WTC11 (cell line): ENCODE measurements around the gene KCNMA1. TPM values are rescaled to one million over a fixed set of nuclear protein-coding genes. Genes with fewer than 3 reads are reported as not detected.

ENCODE experiments used
- ATAC-seq: fragments of 200-7000 bp; cut with Tn5 transposase; 2 replicates; pipeline ENCODE4 v1.10.0; 2021; ENCODE audit warnings: mild to moderate bottlenecking, moderate library complexity
- CTCF ChIA-PET: fragments of 300-600 bp; sonication (Branson Sonifier 250); formaldehyde crosslinking; loops from one replicate; lab custom pipeline; 2021; ENCODE audit warnings: antibody characterized with exemption; lab: Charles Lee
- POLR2A ChIA-PET: fragments of 350-600 bp; sonication (Branson Sonifier 250); formaldehyde crosslinking; loops from one replicate; lab custom pipeline; 2021; ENCODE audit warnings: antibody characterized with exemption; lab: Charles Lee
- DNase-seq: peaks from one replicate; pipeline ENCODE4 v3.0.0; 2021; ENCODE audit warnings: low spot score
- H3K27ac Mint-ChIP-seq: 2 replicates; pipeline ENCODE4 v1.8.0; 2021; ENCODE audit warnings: mixed read lengths
- H3K27me3 Mint-ChIP-seq: 2 replicates; pipeline ENCODE4 v1.8.0; 2021; ENCODE audit warnings: low read depth, mild to moderate bottlenecking, moderate library complexity, mixed read lengths
- H3K36me3 Mint-ChIP-seq: 2 replicates; pipeline ENCODE4 v1.8.0; 2021; ENCODE audit warnings: mixed read lengths
- H3K4me1 Mint-ChIP-seq: 2 replicates; pipeline ENCODE4 v1.8.0; 2022; ENCODE audit warnings: mixed read lengths
- H3K4me3 Mint-ChIP-seq: 2 replicates; pipeline ENCODE4 v1.8.0; 2021; ENCODE audit warnings: mild to moderate bottlenecking, moderate library complexity, mixed read lengths
- H3K9me3 Mint-ChIP-seq: 2 replicates; pipeline ENCODE4 v1.8.0; 2021; ENCODE audit warnings: mixed read lengths
- CBFB ChIP-seq: sonication (generic); formaldehyde crosslinking; IDR thresholded peaks from 2 replicates; pipeline ENCODE4 v1.8.1; 2022; ENCODE audit warnings: mild to moderate bottlenecking, low read depth, missing genetic modification reagents
- CREB1 ChIP-seq: sonication (generic); formaldehyde crosslinking; IDR thresholded peaks from 2 replicates; pipeline ENCODE4 v1.8.0; 2023; ENCODE audit warnings: mild to moderate bottlenecking, missing genetic modification reagents
- E2F5 ChIP-seq: sonication (generic); formaldehyde crosslinking; IDR thresholded peaks from 2 replicates; pipeline ENCODE4 v1.8.1; 2022; ENCODE audit warnings: mild to moderate bottlenecking, moderate library complexity, missing genetic modification reagents
- EMX1 ChIP-seq: fragments of 250-450 bp; sonication (Bioruptor Pico); IDR thresholded peaks from 2 replicates; pipeline ENCODE4 v1.8.0; 2021; ENCODE audit warnings: mild to moderate bottlenecking
- MXD4 ChIP-seq: fragments of 250-450 bp; sonication (Bioruptor Pico); IDR thresholded peaks from 2 replicates; pipeline ENCODE4 v1.8.0; 2021; ENCODE audit warnings: mild to moderate bottlenecking, moderate library complexity, borderline replicate concordance
- NR1H2 ChIP-seq: sonication (generic); formaldehyde crosslinking; IDR thresholded peaks from 2 replicates; pipeline ENCODE4 v1.9.0; 2021; ENCODE audit warnings: mild to moderate bottlenecking, moderate library complexity, missing genetic modification reagents
- NR3C1 ChIP-seq: sonication (generic); formaldehyde crosslinking; conservative IDR thresholded peaks from 2 replicates; pipeline ENCODE4 v1.8.1; 2023; ENCODE audit warnings: low read depth, mild to moderate bottlenecking, missing genetic modification reagents
- RELA ChIP-seq: sonication (generic); formaldehyde crosslinking; IDR thresholded peaks from 2 replicates; pipeline ENCODE4 v1.8.1; 2022; ENCODE audit warnings: missing genetic modification reagents, mild to moderate bottlenecking, borderline replicate concordance
- ZNF232 ChIP-seq: sonication (generic); formaldehyde crosslinking; IDR thresholded peaks from 2 replicates; pipeline ENCODE4 v1.8.0; 2022; ENCODE audit warnings: mild to moderate bottlenecking, missing genetic modification reagents
- ZNF281 ChIP-seq: sonication (generic); formaldehyde crosslinking; IDR thresholded peaks from 2 replicates; pipeline ENCODE4 v1.8.0; 2023; ENCODE audit warnings: mild to moderate bottlenecking, missing genetic modification reagents
- ZNF317 ChIP-seq: sonication (generic); formaldehyde crosslinking; IDR thresholded peaks from 2 replicates; pipeline ENCODE4 v1.8.1; 2023; ENCODE audit warnings: low read depth, mild to moderate bottlenecking, moderate library complexity, missing genetic modification reagents, borderline replicate concordance
- ZNF396 ChIP-seq: fragments of 250-450 bp; sonication (Bioruptor Pico); IDR thresholded peaks from 2 replicates; pipeline ENCODE4 v1.8.0; 2021; ENCODE audit warnings: mild to moderate bottlenecking, moderate library complexity, borderline replicate concordance
- total RNA-seq: library from RNA; stranded (reverse); gene quantifications from 3 replicates; pipeline ENCODE4 v1.2.3, GENCODE V29; 2021
- TF ChIP-seq, protein P1 (sequence below): sonication (generic); formaldehyde crosslinking; IDR thresholded peaks from 2 replicates; pipeline ENCODE4 v1.8.0; 2022; ENCODE audit warnings: mild to moderate bottlenecking, missing genetic modification reagents
- TF ChIP-seq, protein P2 (sequence below): sonication (generic); formaldehyde crosslinking; IDR thresholded peaks from 2 replicates; pipeline ENCODE4 v1.8.0; 2023; ENCODE audit warnings: missing genetic modification reagents
- TF ChIP-seq, protein P3 (sequence below): sonication (generic); formaldehyde crosslinking; IDR thresholded peaks from 2 replicates; pipeline ENCODE4 v1.8.1; 2022; ENCODE audit warnings: low read depth, missing genetic modification reagents, borderline replicate concordance
- TF ChIP-seq, protein P4 (sequence below): sonication (generic); formaldehyde crosslinking; IDR thresholded peaks from 2 replicates; pipeline ENCODE4 v1.8.1; 2023; ENCODE audit warnings: mild to moderate bottlenecking, moderate library complexity, missing genetic modification reagents

Gene KCNMA1
- total RNA-seq, 1 experiment from 2014 or later = 7.3 TPM

DNA sequence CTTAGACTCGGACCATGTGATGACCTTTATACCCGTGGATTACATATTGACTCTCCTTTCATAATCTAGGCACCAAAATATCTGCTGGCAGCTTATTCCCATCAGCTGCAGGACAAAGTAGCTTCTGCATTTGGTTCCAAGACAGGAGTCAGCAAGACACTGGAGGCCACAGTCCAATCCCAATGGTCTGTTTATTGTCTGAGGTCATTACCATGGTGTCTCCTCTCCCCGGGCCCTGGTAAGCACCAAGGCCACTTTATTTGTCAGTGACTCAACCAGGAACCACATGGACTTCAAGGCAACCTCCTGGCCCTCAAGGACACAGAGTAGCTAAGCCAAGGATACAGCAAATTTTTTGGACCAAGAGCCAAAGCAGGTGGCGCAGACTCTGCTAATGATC is 36.1 kb downstream of the KCNMA1 start:
- no peak for TF ChIP-seq RELA (CRISPR knock-in tag)
- TF ChIP-seq, protein P1, sequence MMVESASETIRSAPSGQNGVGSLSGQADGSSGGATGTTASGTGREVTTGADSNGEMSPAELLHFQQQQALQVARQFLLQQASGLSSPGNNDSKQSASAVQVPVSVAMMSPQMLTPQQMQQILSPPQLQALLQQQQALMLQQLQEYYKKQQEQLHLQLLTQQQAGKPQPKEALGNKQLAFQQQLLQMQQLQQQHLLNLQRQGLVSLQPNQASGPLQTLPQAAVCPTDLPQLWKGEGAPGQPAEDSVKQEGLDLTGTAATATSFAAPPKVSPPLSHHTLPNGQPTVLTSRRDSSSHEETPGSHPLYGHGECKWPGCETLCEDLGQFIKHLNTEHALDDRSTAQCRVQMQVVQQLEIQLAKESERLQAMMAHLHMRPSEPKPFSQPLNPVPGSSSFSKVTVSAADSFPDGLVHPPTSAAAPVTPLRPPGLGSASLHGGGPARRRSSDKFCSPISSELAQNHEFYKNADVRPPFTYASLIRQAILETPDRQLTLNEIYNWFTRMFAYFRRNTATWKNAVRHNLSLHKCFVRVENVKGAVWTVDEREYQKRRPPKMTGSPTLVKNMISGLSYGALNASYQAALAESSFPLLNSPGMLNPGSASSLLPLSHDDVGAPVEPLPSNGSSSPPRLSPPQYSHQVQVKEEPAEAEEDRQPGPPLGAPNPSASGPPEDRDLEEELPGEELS = no peak
- no peak for TF ChIP-seq MXD4 (CRISPR knock-in tag)
- TF ChIP-seq, protein P2, sequence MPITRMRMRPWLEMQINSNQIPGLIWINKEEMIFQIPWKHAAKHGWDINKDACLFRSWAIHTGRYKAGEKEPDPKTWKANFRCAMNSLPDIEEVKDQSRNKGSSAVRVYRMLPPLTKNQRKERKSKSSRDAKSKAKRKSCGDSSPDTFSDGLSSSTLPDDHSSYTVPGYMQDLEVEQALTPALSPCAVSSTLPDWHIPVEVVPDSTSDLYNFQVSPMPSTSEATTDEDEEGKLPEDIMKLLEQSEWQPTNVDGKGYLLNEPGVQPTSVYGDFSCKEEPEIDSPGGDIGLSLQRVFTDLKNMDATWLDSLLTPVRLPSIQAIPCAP (CRISPR knock-in tag) = no peak
- TF ChIP-seq ZNF232 (CRISPR knock-in tag) = no peak
- TF ChIP-seq CREB1 (CRISPR knock-in tag) = no peak
- no peak for TF ChIP-seq ZNF281 (CRISPR knock-in tag)
- TF ChIP-seq, protein P3, sequence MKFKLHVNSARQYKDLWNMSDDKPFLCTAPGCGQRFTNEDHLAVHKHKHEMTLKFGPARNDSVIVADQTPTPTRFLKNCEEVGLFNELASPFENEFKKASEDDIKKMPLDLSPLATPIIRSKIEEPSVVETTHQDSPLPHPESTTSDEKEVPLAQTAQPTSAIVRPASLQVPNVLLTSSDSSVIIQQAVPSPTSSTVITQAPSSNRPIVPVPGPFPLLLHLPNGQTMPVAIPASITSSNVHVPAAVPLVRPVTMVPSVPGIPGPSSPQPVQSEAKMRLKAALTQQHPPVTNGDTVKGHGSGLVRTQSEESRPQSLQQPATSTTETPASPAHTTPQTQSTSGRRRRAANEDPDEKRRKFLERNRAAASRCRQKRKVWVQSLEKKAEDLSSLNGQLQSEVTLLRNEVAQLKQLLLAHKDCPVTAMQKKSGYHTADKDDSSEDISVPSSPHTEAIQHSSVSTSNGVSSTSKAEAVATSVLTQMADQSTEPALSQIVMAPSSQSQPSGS = no peak
- TF ChIP-seq ZNF396 (CRISPR knock-in tag) = no peak
- Mint-ChIP-seq H3K27ac (no peak overlapping the region), H3K4me1 (peaks cover 14% of the 10 kb centered on the region), H3K27me3 (no peaks in the 10 kb centered on the region), H3K9me3 (peaks cover 3% of the 10 kb centered on the region; the same call in 1 of the 2 replicates), H3K36me3 (no peaks in the 10 kb centered on the region), H3K4me3 (no peak overlapping the region)
- DNase-seq (no peak), ATAC-seq (no peak)
- CTCF ChIA-PET = no interaction called here
- POLR2A ChIA-PET = no interaction called here

DNA sequence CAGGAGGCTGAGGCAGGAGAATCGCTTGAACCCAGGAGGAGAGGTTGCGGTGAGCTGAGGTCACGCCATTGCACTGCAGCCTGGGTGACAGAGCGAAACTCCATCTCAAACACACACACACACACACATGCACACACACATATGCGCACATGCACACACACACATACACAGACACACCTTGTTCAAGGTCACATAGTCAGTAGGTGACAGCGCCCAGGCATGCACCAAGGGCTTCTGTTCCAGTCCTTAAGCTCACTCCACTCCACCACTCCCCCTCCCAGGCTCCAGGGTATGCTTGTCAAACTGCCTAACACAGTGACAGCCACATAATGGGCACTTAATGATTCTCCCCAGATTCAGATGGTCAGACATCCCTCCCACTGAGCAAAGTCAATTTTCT is 37.0 kb downstream of the KCNMA1 start:
- ChIA-PET CTCF (interaction anchor here (0.6 kb wide), 1 partner anchor 430 kb away, joined by 3 read pairs; no protein-coding TSS in a partner anchor), POLR2A (no interaction called here)
- H3K9me3 Mint-ChIP-seq = peaks cover 3% of the 10 kb centered on the region; the same call in 1 of the 2 replicates
- no peaks in the 10 kb centered on the region for H3K27me3 Mint-ChIP-seq
- H3K4me1 Mint-ChIP-seq = peaks cover 14% of the 10 kb centered on the region
- H3K4me3 Mint-ChIP-seq = no peak overlapping the region
- no peak for ATAC-seq
- H3K36me3 Mint-ChIP-seq = no peaks in the 10 kb centered on the region
- no peak overlapping the region for H3K27ac Mint-ChIP-seq
- TF ChIP-seq CREB1 (CRISPR knock-in tag) (no peak), ZNF317 (CRISPR knock-in tag) (no peak), ZNF281 (CRISPR knock-in tag) (no peak), NR1H2 (no peak), NR3C1 (CRISPR knock-in tag) (no peak), CBFB (CRISPR knock-in tag) (no peak), EMX1 (CRISPR knock-in tag) (no peak), E2F5 (CRISPR knock-in tag) (no peak)
- TF ChIP-seq, protein P4, sequence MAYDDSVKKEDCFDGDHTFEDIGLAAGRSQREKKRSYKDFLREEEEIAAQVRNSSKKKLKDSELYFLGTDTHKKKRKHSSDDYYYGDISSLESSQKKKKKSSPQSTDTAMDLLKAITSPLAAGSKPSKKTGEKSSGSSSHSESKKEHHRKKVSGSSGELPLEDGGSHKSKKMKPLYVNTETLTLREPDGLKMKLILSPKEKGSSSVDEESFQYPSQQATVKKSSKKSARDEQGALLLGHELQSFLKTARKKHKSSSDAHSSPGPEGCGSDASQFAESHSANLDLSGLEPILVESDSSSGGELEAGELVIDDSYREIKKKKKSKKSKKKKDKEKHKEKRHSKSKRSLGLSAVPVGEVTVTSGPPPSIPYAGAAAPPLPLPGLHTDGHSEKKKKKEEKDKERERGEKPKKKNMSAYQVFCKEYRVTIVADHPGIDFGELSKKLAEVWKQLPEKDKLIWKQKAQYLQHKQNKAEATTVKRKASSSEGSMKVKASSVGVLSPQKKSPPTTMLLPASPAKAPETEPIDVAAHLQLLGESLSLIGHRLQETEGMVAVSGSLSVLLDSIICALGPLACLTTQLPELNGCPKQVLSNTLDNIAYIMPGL (CRISPR knock-in tag) = no peak
- TF ChIP-seq, protein P3 = no peak
- DNase-seq = no peak
